Subcutaneous abdominal adipose tissue (tissue), 5 donors: ENCODE measurements around the gene DAGLA.
"Not testable (repeated sequence)": the region's sequence is repeated elsewhere in the genome, so short reads cannot be mapped to it uniquely, and the experiment has no call there.

ENCODE experiments used
- H3K27ac ChIP-seq: one replicate; pipeline ENCODE4 v1.7.0; 2013; ENCODE audit warnings: low read depth, mild to moderate bottlenecking, inconsistent platforms, low read length, moderate library complexity
- H3K27me3 ChIP-seq, 5 donors: one replicate each; pipeline ENCODE4 v1.7.0; 2013; ENCODE audit warnings: low read length in 5 of 5, inconsistent platforms in 1 of 5; ENCODE audit not compliant: control insufficient read depth in 5 of 5, insufficient read depth in 4 of 5
- H3K36me3 ChIP-seq, 5 donors: one replicate each; pipeline ENCODE4 v1.7.0; 2013; ENCODE audit warnings: low read length in 5 of 5; ENCODE audit not compliant: control insufficient read depth in 5 of 5, insufficient read depth in 5 of 5
- H3K4me1 ChIP-seq, 5 donors: one replicate each; pipeline ENCODE4 v1.7.0; 2013; ENCODE audit warnings: low read length in 5 of 5, mild to moderate bottlenecking in 3 of 5, moderate library complexity in 1 of 5; ENCODE audit not compliant: control insufficient read depth in 5 of 5, insufficient read depth in 5 of 5
- H3K4me3 ChIP-seq, 5 donors: one replicate each; pipeline ENCODE4 v1.7.0; 2013; ENCODE audit warnings: low read length in 5 of 5, low read depth in 1 of 5
- H3K9ac ChIP-seq, 5 donors: one replicate each; pipeline ENCODE4 v1.7.0; 2013; ENCODE audit warnings: low read length in 5 of 5, mild to moderate bottlenecking in 4 of 5, moderate library complexity in 3 of 5
- H3K9me3 ChIP-seq, 5 donors: one replicate each; pipeline ENCODE4 v1.7.0; 2013; ENCODE audit warnings: low read length in 5 of 5; ENCODE audit not compliant: control insufficient read depth in 5 of 5
- donor health status: healthy.
- donor health status: healthy.
- donor health status: healthy.
- donor health status: healthy.
- donor health status: healthy.

The DAGLA gene

GRCh38 chr11:61666684-61667297 lies 13.4 kb upstream of the DAGLA start:
- H3K27ac ChIP-seq, result no peak overlapping the region

GRCh38 chr11:61667684-61668305 lies 12.4 kb upstream of the DAGLA start:
- no peaks in the 10 kb centered on the region for H3K9me3 ChIP-seq
- H3K27ac ChIP-seq, result no peak overlapping the region
- no peaks in the 10 kb centered on the region for H3K27me3 ChIP-seq
- no peaks in the 10 kb centered on the region for H3K36me3 ChIP-seq
- no peak overlapping the region for H3K9ac ChIP-seq
- H3K4me3 ChIP-seq, result no peak overlapping the region
- H3K4me1 ChIP-seq, result peaks cover 0 to 23% (median 11%) of the 10 kb centered on the region in 5 donors

More at GRCh38 chr11:61666684-61667297, 13.4 kb upstream of the DAGLA start:
- Histone ChIP-seq H3K4me1 (peaks cover 0 to 23% (median 11%) of the 10 kb centered on the region in 5 donors), H3K4me3 (no peak overlapping the region), H3K36me3 (no peaks in the 10 kb centered on the region), H3K9ac (no peak overlapping the region), H3K27me3 (no peaks in the 10 kb centered on the region), H3K9me3 (no peaks in the 10 kb centered on the region)

DNA sequence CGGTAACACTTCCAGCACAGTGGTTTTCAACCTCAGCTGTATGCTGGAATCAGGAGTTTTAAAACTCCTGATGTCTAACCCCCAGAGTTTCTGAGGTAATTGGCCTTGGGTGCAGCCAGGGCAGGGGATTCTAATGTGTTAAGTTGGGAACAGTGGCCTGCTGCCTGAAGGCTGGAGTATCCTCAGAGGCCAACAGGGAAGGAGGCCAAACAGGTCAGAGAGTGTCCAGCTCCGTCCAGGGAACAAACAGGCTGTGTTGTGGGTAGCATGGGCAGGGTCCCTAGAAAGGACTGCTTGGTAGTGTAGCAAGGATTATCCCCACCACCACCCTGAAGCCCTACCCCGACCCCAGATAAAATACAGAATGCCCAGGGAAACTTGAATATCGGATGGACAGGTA lies 10.8 kb upstream of the DAGLA start:
- Histone ChIP-seq H3K27me3 (peaks cover 0 to 1% (median 0%) of the 10 kb centered on the region in 5 donors), H3K9me3 (no peaks in the 10 kb centered on the region), H3K4me3 (peak overlapping the region in 1 of 5 donors; percentile 22), H3K27ac (no peak overlapping the region), H3K4me1 (peaks cover 0 to 23% (median 11%) of the 10 kb centered on the region in 5 donors), H3K9ac (no peak overlapping the region), H3K36me3 (no peaks in the 10 kb centered on the region)

DNA sequence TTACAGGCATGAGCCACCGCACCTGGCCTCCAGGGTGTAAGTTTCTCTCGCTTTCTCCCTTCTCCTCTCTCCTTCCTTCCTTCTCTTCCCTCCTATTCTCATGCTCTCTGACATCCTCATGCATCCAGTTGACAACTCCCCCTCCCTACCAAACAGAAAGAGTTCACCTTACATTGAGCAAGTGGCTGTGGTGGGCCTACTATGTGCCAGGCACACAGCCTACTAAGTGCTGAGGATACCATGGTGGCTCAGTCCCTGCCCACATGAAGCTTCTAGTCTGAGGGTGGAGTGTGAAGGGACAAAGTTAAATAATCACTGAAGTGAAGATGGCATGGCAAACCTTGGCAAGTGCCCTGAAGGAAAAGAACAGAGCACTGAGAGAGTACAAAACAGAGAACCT lies 9.6 kb upstream of the DAGLA start:
- no peak overlapping the region for H3K9ac ChIP-seq
- no peak overlapping the region for H3K4me3 ChIP-seq
- H3K27me3 ChIP-seq, result peaks cover 0 to 5% (median 0%) of the 10 kb centered on the region in 5 donors
- no peaks in the 10 kb centered on the region for H3K9me3 ChIP-seq
- H3K27ac ChIP-seq, result no peak overlapping the region
- H3K36me3 ChIP-seq, result no peaks in the 10 kb centered on the region
- H3K4me1 ChIP-seq, result peaks cover 0 to 23% (median 11%) of the 10 kb centered on the region in 5 donors

DNA sequence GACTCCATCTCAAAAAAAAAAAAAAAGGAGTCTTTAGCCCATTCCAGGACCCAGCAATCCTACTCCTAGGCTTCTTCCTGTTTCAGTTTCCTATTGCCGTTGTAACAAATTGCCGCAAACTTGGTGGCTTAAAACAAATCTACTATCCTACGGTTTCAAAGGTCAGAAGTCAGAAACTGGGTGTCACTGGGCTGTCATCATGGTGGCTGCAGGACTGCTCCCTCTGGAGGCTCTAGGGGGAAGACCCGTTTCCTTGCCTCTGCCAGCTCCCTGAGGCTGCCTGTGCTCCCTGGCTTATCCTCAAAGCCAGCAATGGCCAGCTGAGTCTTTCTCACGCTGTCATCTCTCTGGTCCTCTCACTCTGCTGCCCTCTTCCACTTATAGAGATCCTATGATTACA lies 8.7 kb upstream of the DAGLA start:
- H3K36me3 ChIP-seq, result no peaks in the 10 kb centered on the region
- H3K9ac ChIP-seq, result no peak overlapping the region
- H3K27me3 ChIP-seq, result peaks cover 0 to 5% (median 3%) of the 10 kb centered on the region in 5 donors
- no peaks in the 10 kb centered on the region for H3K9me3 ChIP-seq
- peaks cover 0 to 23% (median 11%) of the 10 kb centered on the region in 5 donors for H3K4me1 ChIP-seq
- H3K27ac ChIP-seq, result no peak overlapping the region
- no peak overlapping the region for H3K4me3 ChIP-seq

- H3K4me1 ChIP-seq, result peaks cover 0 to 19% (median 11%) of the 10 kb centered on the region in 5 donors
- not testable (repeated sequence) for H3K4me3 ChIP-seq, H3K27me3 ChIP-seq, H3K36me3 ChIP-seq, H3K9me3 ChIP-seq, H3K27ac ChIP-seq, H3K9ac ChIP-seq
These were observed 6.2 kb upstream of the DAGLA start for GRCh38 chr11:61673946-61674467.

DNA sequence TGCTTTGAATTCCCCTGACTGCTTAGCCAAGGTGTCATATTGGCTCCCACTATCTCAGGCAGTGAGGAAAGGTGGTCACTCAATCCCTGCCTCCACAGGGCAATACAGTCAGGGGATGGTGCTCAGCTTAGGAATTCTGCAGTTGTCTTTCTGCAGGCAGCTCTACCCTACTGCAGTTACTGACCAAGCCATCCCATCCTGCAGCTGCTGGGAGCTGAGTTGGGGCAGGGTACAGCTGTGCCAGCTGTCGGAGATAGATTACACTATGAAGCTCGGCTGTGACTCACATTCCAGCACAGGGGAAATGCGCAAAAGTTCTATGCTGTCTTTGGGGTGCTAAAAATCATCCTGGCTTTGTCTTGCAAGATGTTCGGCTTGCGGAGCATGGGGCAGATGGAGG lies 4.4 kb upstream of the DAGLA start:
- Histone ChIP-seq H3K9ac (no peak overlapping the region), H3K27me3 (peaks cover 0 to 8% (median 3%) of the 10 kb centered on the region in 5 donors), H3K27ac (no peak overlapping the region), H3K9me3 (no peaks in the 10 kb centered on the region), H3K4me1 (peaks cover 0 to 21% (median 9%) of the 10 kb centered on the region in 5 donors), H3K4me3 (no peak overlapping the region), H3K36me3 (no peaks in the 10 kb centered on the region)

- H3K4me1 ChIP-seq, result peaks cover 17 to 47% (median 42%) of the 10 kb centered on the region in 5 donors
- H3K9ac ChIP-seq, result no peak overlapping the region
- no peak overlapping the region for H3K27ac ChIP-seq
- H3K36me3 ChIP-seq, result no peaks in the 10 kb centered on the region
- H3K27me3 ChIP-seq, result peaks cover 0 to 26% (median 7%) of the 10 kb centered on the region in 5 donors
- no peaks in the 10 kb centered on the region for H3K9me3 ChIP-seq
- no peak overlapping the region for H3K4me3 ChIP-seq
These were observed 895 bp upstream of the DAGLA start for GRCh38 chr11:61679296-61679695.

- Histone ChIP-seq H3K9me3 (no peaks in the 10 kb centered on the region), H3K36me3 (no peaks in the 10 kb centered on the region), H3K4me3 (peak overlapping the region in 4 of 5 donors; percentile 57 to 75 (median 71)), H3K27me3 (peaks cover 2 to 30% (median 5%) of the 10 kb centered on the region in 5 donors), H3K9ac (peak overlapping the region in 3 of 5 donors; percentile 8 to 67 (median 57)), H3K4me1 (peaks cover 17 to 56% (median 47%) of the 10 kb centered on the region in 5 donors), H3K27ac (no peak overlapping the region)
These were observed 531 bp downstream of the DAGLA start for GRCh38 chr11:61680622-61681221.
